Measurements from ENCODE around the gene CHST4.
"Not testable (repeated sequence)": the region's sequence is repeated elsewhere in the genome, so short reads cannot be mapped to it uniquely, and the experiment has no call there.

CHST4 gene

DNA sequence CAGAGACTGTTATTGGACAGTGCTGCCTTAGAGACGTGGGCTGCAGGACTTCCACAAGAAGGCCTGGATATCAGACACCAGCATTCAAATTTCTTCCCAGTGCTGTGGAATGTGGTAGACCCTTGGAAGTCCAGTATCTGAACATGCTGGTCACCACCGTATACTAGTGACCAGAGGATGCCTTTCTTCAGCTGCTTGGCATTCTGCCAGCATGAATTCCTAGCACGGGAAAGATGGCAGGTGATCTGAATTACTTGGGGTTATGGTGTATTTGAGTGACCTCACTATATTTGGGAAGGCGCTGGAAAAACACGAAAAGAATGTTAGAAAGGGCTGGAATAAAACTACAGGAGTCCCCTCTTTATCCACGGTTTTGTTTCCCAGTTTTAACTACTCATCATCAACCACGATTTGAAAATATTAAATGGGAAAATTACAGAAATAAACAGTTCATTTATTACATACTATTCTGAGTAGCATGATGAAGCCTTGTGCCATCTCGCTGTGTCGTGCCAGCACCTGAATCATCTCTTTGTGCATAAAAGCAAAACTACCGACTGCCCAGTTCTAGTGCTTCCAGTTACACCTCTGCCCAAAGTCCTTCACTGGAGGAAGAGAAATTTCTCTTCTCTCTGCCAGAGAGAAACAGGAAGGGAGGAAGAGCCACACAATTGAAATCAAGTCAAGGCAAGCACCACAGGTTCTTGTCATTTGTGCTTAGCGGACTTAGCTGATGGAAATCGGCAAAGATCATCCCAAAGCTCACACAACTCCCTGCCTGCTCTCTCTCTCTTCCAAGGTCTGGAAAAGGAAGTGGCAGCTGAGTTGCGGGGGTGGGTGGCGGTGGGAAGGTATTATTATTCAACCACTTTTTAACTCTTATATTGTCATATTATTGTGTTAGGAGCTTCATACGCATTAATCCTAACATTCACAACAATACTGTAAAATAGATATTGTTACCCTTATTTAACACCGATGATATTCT is 1.4 kb upstream of the CHST4 start:
- no peak for DNase-seq (ENCODE audit: low spot score)

DNA sequence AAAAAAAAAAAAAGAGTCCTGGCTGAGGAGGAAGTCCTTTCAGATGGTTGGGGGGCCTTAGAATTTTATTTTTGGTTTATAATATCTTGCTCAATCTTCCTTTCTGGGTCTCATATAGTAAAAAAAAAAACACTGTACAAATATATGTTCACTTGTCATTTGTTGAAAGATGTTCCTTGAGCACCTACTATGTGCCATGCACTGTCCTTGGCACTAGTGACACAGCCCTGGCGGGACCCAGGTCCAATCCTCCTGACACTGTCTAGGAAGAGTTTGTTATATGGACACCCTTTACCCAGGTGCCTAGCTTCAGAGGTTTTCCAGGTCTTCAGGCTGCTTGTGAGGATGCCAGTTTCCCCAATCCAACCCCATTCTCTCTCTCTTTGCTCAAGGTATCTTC is 2.0 kb downstream of the CHST4 start:
- no peak for DNase-seq (ENCODE audit: low spot score)

DNA sequence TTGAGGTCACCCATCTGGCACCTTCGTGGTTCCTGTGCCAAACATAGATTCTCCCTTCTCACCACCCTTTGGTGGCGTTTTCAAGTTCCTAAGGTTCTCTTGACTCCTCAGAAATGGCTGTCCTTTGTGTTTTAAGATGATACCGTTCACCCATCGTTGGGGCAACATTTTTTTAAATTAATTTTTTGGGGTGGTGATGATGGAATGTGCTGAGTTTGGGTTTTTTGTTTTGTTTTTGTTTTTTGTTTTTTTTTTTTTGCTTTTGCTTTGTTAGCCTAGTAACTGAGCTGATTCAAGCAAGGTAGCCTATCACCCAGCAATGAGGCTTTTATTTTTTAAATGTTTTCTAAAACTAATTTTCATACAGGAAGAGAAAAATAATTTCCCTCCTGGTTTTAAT is 2.6 kb downstream of the CHST4 start:
- no peak for DNase-seq (ENCODE audit: low spot score)

DNA sequence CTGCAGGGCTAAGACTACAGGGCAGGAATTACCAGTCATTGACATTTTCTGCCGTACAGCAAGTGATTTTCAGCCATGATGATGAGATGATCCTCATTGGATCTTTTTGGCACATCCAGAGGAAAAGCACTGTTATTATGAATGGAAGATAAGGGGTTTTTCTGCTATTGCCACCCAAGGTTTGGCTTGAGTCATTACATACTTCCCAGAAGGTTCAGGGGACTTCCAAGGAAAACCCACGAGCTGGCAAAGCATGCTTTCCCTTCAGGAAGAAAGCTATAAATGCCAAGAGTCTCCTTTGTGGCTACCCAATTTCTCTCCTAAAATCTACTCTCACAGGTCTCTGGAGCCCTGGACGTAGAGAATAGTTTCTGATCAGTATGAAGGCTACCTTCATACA is 6.1 kb downstream of the CHST4 start:
- no peak for DNase-seq (ENCODE audit: low spot score)

DNA sequence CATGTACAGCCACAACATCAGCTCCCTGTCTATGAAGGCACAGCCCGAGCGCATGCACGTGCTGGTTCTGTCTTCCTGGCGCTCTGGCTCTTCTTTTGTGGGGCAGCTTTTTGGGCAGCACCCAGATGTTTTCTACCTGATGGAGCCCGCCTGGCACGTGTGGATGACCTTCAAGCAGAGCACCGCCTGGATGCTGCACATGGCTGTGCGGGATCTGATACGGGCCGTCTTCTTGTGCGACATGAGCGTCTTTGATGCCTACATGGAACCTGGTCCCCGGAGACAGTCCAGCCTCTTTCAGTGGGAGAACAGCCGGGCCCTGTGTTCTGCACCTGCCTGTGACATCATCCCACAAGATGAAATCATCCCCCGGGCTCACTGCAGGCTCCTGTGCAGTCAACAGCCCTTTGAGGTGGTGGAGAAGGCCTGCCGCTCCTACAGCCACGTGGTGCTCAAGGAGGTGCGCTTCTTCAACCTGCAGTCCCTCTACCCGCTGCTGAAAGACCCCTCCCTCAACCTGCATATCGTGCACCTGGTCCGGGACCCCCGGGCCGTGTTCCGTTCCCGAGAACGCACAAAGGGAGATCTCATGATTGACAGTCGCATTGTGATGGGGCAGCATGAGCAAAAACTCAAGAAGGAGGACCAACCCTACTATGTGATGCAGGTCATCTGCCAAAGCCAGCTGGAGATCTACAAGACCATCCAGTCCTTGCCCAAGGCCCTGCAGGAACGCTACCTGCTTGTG is 10.7 kb downstream of the CHST4 start:
- no peak for DNase-seq (ENCODE audit: low spot score)

DNA sequence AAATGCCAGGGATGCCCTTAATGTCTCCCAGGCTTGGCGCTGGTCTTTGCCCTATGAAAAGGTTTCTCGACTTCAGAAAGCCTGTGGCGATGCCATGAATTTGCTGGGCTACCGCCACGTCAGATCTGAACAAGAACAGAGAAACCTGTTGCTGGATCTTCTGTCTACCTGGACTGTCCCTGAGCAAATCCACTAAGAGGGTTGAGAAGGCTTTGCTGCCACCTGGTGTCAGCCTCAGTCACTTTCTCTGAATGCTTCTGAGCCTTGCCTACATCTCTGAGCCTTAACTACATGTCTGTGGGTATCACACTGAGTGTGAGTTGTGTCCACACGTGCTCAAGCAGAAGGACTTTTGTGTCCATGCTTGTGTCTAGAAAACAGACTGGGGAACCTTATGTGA is 11.4 kb downstream of the CHST4 start:
- DNase-seq (ENCODE audit: low spot score) = no peak

DNA sequence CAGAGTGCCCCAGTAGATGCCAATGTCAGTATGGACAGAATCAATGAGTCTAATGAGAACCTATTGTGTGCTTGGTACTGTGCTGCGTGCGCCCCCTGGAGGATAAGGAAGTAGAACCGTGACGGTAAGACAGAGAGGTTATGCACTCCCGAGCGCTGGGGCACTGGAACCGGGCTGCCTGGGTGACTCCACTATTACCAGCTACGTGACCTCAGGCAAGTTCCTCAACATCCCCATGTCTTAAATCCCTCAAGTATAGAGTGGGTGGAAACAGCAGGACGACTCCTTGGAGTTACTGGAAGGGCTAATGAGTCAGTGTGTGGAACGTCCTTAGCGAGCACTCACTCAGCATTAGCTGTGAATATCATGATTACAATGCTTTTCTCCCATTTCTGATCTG is 16.2 kb downstream of the CHST4 start:
- DNase-seq (ENCODE audit: low spot score) = no peak

DNA sequence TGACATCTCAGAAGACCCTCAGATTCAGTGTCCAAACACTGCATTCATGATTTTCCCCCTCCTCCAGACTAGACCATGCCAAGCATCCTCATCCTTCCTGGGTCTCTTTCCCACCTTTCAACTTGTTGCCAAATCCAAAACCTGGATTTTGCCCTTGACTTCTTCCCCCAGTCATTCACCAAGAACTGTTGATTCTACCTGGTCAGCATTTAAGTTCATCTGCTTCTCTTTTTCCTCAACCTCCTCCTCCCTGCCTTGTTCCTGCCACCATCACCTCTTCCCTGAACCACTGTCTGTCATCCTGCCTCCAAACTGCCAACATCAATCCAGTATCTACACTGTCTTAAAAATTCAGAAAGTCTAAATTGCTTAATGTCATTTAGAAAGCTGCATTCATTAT is 20.9 kb downstream of the CHST4 start:
- DNase-seq (ENCODE audit: low spot score) = no peak

DNA sequence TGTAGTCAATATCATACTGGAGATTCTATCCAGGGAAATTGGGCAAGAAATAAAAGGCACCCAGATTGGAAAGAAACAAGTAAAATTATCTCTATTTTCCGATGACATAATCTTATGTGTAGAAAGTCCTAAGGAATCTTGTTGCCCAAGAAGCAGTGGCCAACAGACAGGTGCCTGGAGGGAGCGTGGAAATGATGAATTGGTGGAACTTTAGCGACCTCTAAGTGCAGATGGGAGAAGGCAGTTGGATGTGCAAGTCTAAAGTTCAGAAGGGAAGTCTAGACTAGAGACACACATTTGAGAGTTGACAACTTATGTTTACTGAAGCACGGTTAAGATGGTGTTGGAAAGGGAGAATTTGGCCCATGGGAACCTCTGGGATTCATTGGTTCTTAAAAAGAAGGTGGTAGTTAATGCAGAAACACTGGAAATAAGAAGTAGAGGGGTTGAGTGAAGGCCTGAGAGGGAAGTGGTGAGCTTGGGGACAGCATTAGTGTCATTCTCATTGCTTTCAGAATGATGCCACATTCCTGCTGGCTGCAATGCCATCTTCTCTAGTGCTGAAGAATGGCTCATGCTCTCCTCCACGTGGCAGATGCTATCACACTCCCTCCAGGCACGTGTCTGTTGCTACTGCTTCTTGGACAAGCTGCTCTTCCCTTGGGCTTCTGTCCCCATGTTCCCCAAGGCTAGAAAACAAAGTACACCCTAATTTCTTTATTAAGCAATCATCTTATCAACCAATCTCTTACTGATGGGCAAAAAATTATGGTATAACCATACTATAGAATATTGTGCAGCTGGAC is 26.7 kb downstream of the CHST4 start:
- DNase-seq (ENCODE audit: low spot score) = no peak

DNA sequence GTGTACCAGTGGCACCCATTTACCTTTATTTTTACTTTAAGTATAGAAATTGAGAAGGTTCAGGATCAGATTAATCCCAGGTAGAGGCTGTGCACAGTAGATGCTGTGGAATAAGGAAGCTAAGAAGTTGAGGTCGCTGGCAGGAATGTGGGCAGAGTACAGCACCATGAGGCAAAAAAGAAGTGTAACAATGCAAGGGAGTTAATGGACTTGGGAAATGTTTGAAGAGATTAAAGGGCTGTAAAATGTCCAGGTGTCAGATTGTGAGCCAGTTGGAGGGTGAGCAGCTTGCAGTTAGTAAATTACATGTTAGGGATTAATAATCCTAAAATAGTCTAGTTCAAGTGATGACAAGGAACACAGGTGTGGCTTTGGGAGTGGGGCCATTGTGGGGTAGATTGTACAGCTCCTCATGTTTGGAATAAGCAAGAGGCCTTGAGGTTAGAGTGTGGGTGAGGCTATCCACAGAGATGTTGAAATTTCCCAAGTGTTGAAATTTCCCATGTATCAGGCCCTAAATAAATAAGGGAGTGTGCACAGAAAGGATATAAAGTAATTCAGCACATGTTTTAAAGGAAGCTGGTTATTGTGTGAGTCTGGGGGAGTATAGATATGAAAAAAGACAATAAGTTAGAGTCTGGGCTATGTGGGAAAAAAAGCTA is 29.1 kb downstream of the CHST4 start:
- DNase-seq (ENCODE audit: low spot score) = no peak

DNA sequence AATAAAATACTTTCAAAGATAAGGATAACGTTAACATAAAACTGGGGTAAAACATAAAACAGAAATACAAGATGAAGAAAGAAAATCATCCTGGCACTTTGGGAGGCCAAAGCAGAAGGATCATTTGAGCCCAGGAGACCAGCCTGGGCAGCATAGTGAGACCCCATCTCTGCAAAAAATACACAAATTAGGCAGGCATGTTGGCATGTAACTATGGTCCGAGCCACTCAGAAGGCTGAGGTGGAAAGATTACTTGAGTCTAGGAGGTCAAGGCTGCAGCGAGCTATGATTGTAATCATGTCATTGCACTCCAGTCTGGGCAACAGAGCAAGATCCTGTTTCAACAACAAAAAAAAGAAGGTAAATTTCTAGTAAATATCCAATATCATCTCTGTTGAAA is 31.1 kb downstream of the CHST4 start:
- DNase-seq (ENCODE audit: low spot score) = no peak

DNA sequence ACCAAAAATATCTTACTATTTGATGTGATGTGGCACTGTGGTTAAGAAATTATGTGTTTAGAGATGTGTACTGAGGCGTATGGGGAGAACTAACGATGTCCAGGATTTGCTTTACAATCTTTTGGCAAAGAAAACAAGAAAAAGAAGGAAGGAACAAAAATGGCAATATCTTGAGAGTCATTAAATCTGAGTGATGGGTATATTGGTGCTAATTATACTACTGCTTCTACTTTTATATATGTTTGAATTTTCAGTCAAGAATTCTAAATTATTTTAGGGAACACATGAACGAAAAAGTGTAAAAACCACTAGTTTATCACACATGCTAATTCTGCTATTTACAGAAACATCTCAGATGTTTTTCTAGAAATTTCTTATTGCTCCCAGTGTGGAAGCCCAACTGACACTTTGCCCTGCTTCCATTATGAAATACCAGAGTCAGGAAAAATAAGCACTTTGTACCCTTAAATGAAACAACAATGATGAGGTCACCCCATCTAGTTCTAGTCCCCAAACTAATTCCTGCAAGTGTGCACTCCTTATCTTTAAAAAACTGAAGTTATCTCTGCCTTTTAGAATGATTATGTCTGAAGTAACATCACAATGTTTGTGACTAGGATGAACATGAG is 31.8 kb downstream of the CHST4 start:
- DNase-seq (ENCODE audit: low spot score) = no peak

DNA sequence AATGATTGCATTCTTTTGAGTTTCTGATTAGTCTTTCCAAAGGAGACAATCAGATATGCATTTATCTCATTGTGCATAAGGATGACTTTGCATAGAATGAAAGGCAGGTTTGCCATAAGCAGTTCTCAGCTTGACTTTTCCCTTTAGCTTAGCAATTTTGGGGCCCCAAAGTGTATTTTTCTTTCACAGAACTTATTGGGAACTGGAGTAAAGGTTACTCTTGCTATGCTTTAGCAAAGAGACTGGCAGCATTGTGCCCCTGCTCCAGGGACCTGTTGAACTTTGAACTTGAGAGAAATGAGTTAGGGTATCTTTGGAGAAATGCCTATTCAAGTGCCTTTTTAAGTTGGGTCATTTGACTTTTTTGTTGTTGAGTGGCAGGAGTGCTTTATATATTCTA is 33.6 kb downstream of the CHST4 start:
- DNase-seq (ENCODE audit: low spot score) = no peak

DNA sequence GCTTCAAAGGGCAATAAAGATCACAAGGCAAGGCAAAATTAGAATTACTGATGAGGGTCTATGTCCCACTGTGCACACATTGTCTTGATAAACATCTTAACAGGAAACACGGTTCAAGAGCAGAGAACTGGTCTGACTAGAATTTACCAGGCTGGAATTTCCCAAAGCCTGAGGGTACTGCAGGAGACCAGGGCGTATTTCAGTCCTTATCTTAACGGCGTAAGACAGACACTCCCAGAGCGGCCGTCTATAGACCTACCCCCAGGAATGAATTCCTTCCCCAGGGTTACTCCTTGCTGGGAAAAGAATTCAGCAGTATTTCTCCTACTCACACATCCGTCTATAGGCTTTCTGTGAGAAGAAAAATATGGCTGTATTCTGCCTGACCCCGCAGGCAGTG is 35.7 kb downstream of the CHST4 start:
- not testable (repeated sequence) for DNase-seq (ENCODE audit: low spot score)

DNA sequence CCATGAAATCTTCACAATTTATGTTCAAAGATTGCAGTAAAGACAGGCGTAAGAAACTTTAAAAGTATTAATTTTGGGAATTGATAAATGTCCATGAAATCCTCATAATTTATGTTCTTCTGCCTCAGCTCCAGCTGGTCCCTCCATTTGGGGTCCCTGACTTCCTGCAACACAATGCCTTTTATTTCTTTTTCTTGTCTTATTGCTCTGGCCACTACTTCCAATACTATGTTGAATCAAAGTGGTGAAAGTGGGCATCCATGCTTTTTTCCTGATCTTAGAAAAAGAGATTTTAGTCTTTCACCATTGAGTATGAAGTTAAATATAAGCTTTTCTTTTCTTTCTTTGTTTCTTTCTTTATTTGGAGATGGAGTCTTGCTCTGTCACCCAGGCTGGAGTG is 36.3 kb downstream of the CHST4 start:
- DNase-seq (ENCODE audit: low spot score) = no peak

DNA sequence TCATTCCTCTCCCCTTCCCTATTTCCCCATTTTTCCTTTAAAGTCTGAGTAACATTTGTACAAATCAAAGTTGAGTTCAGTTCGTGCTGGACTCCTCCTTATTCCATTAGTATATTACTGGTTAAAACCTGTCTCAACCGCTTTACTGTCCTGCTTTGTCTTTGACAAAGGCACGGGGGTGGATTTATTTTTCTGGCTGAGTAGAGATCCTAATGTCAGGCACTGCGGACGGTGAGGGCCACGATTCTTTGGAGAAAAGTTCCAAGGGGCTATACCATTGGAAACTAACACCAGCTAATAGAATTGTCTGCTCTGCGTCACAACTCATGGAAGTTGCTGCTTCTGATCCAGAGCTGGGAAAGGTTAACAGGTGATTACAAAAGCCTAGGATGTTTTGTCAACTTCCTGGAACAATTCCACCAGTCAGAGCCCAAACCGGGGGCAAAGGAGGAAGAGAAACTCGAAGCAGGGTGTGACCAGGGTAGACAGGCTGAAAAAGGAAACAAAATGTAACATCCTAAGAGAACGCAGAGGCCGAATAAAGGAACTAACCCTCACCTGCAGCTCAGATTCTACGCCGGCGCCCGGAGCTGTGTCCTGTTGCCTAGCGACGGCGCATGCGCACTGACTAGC is 38.2 kb downstream of the CHST4 start:
- no peak for DNase-seq (ENCODE audit: low spot score)

DNA sequence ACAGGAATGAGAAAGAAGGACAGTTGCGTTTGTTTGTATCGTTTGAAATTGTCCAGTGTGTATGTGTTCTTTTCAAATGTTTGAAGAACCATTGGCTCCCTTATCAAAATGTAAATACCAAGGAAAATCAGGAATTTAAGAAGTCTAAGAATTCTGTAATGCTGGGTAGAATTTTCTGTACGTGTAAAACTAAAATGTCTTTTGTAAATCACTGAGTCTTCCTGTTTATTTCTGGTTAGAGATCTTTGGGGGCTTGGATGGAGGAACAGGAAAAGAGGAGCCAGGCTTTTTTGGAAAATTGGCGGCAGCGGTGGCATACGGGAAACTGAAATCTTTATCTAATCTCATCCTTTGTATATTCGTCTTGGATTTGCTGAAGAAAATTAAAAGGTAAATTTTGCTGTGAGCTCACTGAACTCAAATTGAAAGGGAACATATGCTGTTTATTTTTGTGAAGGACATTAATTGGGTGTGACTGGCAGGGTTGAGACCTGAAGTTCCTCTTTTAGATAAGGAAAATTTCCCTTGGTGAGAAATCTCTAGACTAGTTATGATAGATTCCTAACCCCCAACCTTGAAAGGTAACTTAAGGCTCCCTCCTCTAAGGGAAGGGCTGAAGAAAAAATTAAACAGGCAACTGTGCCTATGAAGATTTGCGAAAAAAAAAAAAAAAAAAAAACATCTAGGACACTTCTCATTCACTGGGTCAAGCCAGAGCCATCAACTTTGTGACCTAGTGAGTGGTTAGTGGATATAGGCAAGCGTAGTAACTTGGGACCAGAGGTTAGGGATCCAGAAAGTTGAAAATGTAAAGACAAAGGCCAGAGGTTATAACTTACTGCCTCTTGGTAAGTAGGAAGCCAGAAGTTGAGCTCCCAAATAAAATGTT is 39.8 kb downstream of the CHST4 start:
- DNase-seq (ENCODE audit: low spot score) = no peak

DNA sequence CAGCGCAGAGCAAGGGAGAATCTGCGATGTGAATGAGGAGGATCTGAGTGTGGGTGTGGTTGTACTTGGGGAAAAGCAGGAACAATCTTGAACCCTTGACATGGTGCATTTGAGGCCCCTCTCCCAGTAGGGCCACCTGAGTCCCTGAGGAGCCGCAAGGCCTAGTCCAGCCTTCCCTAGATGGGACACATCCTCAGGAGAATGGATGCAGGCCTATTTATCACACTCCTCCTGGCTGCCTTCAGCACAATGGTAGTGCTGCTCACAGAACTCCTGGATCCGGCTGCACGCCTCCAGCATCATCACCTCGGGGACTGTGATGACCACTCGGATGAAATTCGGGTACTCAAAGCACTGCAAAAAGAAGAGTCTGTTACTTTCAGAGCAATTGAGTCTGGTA is 41.7 kb downstream of the CHST4 start:
- DNase-seq (ENCODE audit: low spot score) = no peak

DNA sequence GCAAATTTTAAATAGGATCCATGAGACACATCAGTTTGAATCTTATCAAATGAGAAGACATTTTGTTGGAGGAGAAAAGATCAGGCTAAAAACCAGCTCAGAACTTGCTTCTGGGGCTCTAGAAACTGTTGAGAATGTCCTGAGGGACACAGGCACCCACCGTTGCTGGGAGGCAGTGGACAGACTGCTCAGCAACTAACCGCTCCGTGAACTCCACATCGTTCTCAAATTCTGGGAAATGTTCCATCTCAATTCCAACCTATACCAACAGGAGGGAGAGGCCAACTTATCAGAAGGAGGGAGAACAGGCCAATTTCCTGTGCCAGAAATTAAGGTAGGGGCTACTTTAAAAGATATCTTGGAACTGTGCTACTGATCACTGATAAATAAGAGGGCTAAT is 42.3 kb downstream of the CHST4 start:
- no peak for DNase-seq (ENCODE audit: low spot score)

DNA sequence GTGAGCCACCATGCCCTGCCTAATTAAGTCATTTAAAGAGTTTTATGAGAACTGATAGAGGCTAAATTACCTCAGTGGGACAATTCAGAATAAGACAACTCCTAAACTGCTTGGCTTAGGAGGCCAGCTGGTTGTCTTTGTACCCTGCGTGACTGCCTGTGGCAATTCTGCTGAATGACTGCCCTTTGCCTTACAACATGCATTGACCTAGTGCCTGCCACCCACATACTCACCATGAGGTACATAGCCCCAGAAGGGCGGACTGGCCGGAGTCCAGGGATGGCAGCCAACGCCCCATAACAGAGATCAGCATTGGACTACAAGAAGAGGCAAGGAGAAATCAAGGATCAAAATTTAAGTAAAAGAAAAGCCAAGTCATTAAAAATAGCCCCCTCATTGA is 43.4 kb downstream of the CHST4 start:
- DNase-seq (ENCODE audit: low spot score) = no peak
